ENCODE data around the gene PRKCB. TPM values are rescaled to one million over a fixed set of nuclear protein-coding genes. Genes with fewer than 3 reads are reported as not detected.

Gene PRKCB
- total RNA-seq, 1 donor from 2014 or later: 1.0 TPM

GRCh38 chr16:24188021-24188542 lies 352.3 kb downstream of the PRKCB start:
- Histone ChIP-seq H3K27ac (ENCODE audit: low read depth, low read length) (no peak overlapping the region), H3K9ac (ENCODE audit: low read depth in 1 of 3, low read length in 3 of 3) (no peak overlapping the region), H3K27me3 (ENCODE audit: control insufficient read depth in 3 of 3, insufficient read depth in 3 of 3, low read length in 3 of 3) (no peaks in the 10 kb centered on the region), H3K9me3 (ENCODE audit: control insufficient read depth in 3 of 3, low read length in 3 of 3) (no peaks in the 10 kb centered on the region), H3K4me1 (ENCODE audit: control insufficient read depth in 3 of 3, insufficient read depth in 3 of 3, low read length in 3 of 3) (no peaks in the 10 kb centered on the region), H3K36me3 (ENCODE audit: control insufficient read depth in 3 of 3, insufficient read depth in 3 of 3, low read length in 3 of 3) (no peaks in the 10 kb centered on the region), H3K4me3 (ENCODE audit: low read length in 3 of 3) (no peak overlapping the region)

- Histone ChIP-seq H3K27me3 (ENCODE audit: control insufficient read depth in 3 of 3, insufficient read depth in 3 of 3, low read length in 3 of 3) (no peaks in the 10 kb centered on the region), H3K27ac (ENCODE audit: low read depth, low read length) (no peak overlapping the region), H3K9ac (ENCODE audit: low read depth in 1 of 3, low read length in 3 of 3) (no peak overlapping the region), H3K9me3 (ENCODE audit: control insufficient read depth in 3 of 3, low read length in 3 of 3) (no peaks in the 10 kb centered on the region), H3K36me3 (ENCODE audit: control insufficient read depth in 3 of 3, insufficient read depth in 3 of 3, low read length in 3 of 3) (no peaks in the 10 kb centered on the region), H3K4me3 (ENCODE audit: low read length in 3 of 3) (no peak overlapping the region), H3K4me1 (ENCODE audit: control insufficient read depth in 3 of 3, insufficient read depth in 3 of 3, low read length in 3 of 3) (no peaks in the 10 kb centered on the region)
Observed at GRCh38 chr16:24188751-24189318, 353.1 kb downstream of the PRKCB start.

- no peak overlapping the region for H3K27ac ChIP-seq (ENCODE audit: low read depth, low read length)
- no peak overlapping the region for H3K4me3 ChIP-seq (ENCODE audit: low read length in 3 of 3)
- no peaks in the 10 kb centered on the region for H3K9me3 ChIP-seq (ENCODE audit: control insufficient read depth in 3 of 3, low read length in 3 of 3)
- H3K36me3 ChIP-seq (ENCODE audit: control insufficient read depth in 3 of 3, insufficient read depth in 3 of 3, low read length in 3 of 3): no peaks in the 10 kb centered on the region
- no peaks in the 10 kb centered on the region for H3K4me1 ChIP-seq (ENCODE audit: control insufficient read depth in 3 of 3, insufficient read depth in 3 of 3, low read length in 3 of 3)
- H3K9ac ChIP-seq (ENCODE audit: low read depth in 1 of 3, low read length in 3 of 3): no peak overlapping the region
- no peaks in the 10 kb centered on the region for H3K27me3 ChIP-seq (ENCODE audit: control insufficient read depth in 3 of 3, insufficient read depth in 3 of 3, low read length in 3 of 3)
Observed at GRCh38 chr16:24189941-24190340, 354.2 kb downstream of the PRKCB start.

- Histone ChIP-seq H3K36me3 (ENCODE audit: control insufficient read depth in 3 of 3, insufficient read depth in 3 of 3, low read length in 3 of 3) (no peaks in the 10 kb centered on the region), H3K4me1 (ENCODE audit: control insufficient read depth in 3 of 3, insufficient read depth in 3 of 3, low read length in 3 of 3) (no peaks in the 10 kb centered on the region), H3K9ac (ENCODE audit: low read depth in 1 of 3, low read length in 3 of 3) (no peak overlapping the region), H3K27ac (ENCODE audit: low read depth, low read length) (no peak overlapping the region), H3K4me3 (ENCODE audit: low read length in 3 of 3) (no peak overlapping the region), H3K9me3 (ENCODE audit: control insufficient read depth in 3 of 3, low read length in 3 of 3) (no peaks in the 10 kb centered on the region), H3K27me3 (ENCODE audit: control insufficient read depth in 3 of 3, insufficient read depth in 3 of 3, low read length in 3 of 3) (no peaks in the 10 kb centered on the region)
Observed at GRCh38 chr16:24191876-24192402, 356.2 kb downstream of the PRKCB start.

GRCh38 chr16:24195221-24195620 lies 359.4 kb downstream of the PRKCB start:
- Histone ChIP-seq H3K27me3 (ENCODE audit: control insufficient read depth in 3 of 3, insufficient read depth in 3 of 3, low read length in 3 of 3) (no peaks in the 10 kb centered on the region), H3K4me1 (ENCODE audit: control insufficient read depth in 3 of 3, insufficient read depth in 3 of 3, low read length in 3 of 3) (no peaks in the 10 kb centered on the region), H3K27ac (ENCODE audit: low read depth, low read length) (no peak overlapping the region), H3K36me3 (ENCODE audit: control insufficient read depth in 3 of 3, insufficient read depth in 3 of 3, low read length in 3 of 3) (no peaks in the 10 kb centered on the region), H3K9me3 (ENCODE audit: control insufficient read depth in 3 of 3, low read length in 3 of 3) (no peaks in the 10 kb centered on the region), H3K9ac (ENCODE audit: low read depth in 1 of 3, low read length in 3 of 3) (no peak overlapping the region), H3K4me3 (ENCODE audit: low read length in 3 of 3) (no peak overlapping the region)

GRCh38 chr16:24198807-24199533 lies 363.2 kb downstream of the PRKCB start:
- no peaks in the 10 kb centered on the region for H3K27me3 ChIP-seq (ENCODE audit: control insufficient read depth in 3 of 3, insufficient read depth in 3 of 3, low read length in 3 of 3)
- no peak overlapping the region for H3K4me3 ChIP-seq (ENCODE audit: low read length in 3 of 3)
- H3K9me3 ChIP-seq (ENCODE audit: control insufficient read depth in 3 of 3, low read length in 3 of 3): no peaks in the 10 kb centered on the region
- H3K9ac ChIP-seq (ENCODE audit: low read depth in 1 of 3, low read length in 3 of 3): no peak overlapping the region
- H3K27ac ChIP-seq (ENCODE audit: low read depth, low read length): no peak overlapping the region
- H3K36me3 ChIP-seq (ENCODE audit: control insufficient read depth in 3 of 3, insufficient read depth in 3 of 3, low read length in 3 of 3): no peaks in the 10 kb centered on the region
- H3K4me1 ChIP-seq (ENCODE audit: control insufficient read depth in 3 of 3, insufficient read depth in 3 of 3, low read length in 3 of 3): no peaks in the 10 kb centered on the region

GRCh38 chr16:24203675-24204074 lies 367.9 kb downstream of the PRKCB start:
- H3K36me3 ChIP-seq (ENCODE audit: control insufficient read depth in 3 of 3, insufficient read depth in 3 of 3, low read length in 3 of 3): no peaks in the 10 kb centered on the region
- no peak overlapping the region for H3K4me3 ChIP-seq (ENCODE audit: low read length in 3 of 3)
- no peaks in the 10 kb centered on the region for H3K27me3 ChIP-seq (ENCODE audit: control insufficient read depth in 3 of 3, insufficient read depth in 3 of 3, low read length in 3 of 3)
- no peak overlapping the region for H3K9ac ChIP-seq (ENCODE audit: low read depth in 1 of 3, low read length in 3 of 3)
- no peak overlapping the region for H3K27ac ChIP-seq (ENCODE audit: low read depth, low read length)
- H3K4me1 ChIP-seq (ENCODE audit: control insufficient read depth in 3 of 3, insufficient read depth in 3 of 3, low read length in 3 of 3): no peaks in the 10 kb centered on the region
- H3K9me3 ChIP-seq (ENCODE audit: control insufficient read depth in 3 of 3, low read length in 3 of 3): no peaks in the 10 kb centered on the region

- Histone ChIP-seq H3K27me3 (ENCODE audit: control insufficient read depth in 3 of 3, insufficient read depth in 3 of 3, low read length in 3 of 3) (no peaks in the 10 kb centered on the region), H3K4me3 (ENCODE audit: low read length in 3 of 3) (no peak overlapping the region), H3K36me3 (ENCODE audit: control insufficient read depth in 3 of 3, insufficient read depth in 3 of 3, low read length in 3 of 3) (no peaks in the 10 kb centered on the region), H3K9me3 (ENCODE audit: control insufficient read depth in 3 of 3, low read length in 3 of 3) (no peaks in the 10 kb centered on the region), H3K27ac (ENCODE audit: low read depth, low read length) (no peak overlapping the region), H3K4me1 (ENCODE audit: control insufficient read depth in 3 of 3, insufficient read depth in 3 of 3, low read length in 3 of 3) (no peaks in the 10 kb centered on the region), H3K9ac (ENCODE audit: low read depth in 1 of 3, low read length in 3 of 3) (no peak overlapping the region)
Observed at GRCh38 chr16:24204150-24204665, 368.4 kb downstream of the PRKCB start.

GRCh38 chr16:24206926-24207325 lies 371.1 kb downstream of the PRKCB start:
- Histone ChIP-seq H3K27me3 (ENCODE audit: control insufficient read depth in 3 of 3, insufficient read depth in 3 of 3, low read length in 3 of 3) (peaks cover 0 to 2% (median 0%) of the 10 kb centered on the region in 3 donors), H3K36me3 (ENCODE audit: control insufficient read depth in 3 of 3, insufficient read depth in 3 of 3, low read length in 3 of 3) (no peaks in the 10 kb centered on the region), H3K9me3 (ENCODE audit: control insufficient read depth in 3 of 3, low read length in 3 of 3) (no peaks in the 10 kb centered on the region), H3K27ac (ENCODE audit: low read depth, low read length) (no peak overlapping the region), H3K4me3 (ENCODE audit: low read length in 3 of 3) (no peak overlapping the region), H3K4me1 (ENCODE audit: control insufficient read depth in 3 of 3, insufficient read depth in 3 of 3, low read length in 3 of 3) (no peaks in the 10 kb centered on the region), H3K9ac (ENCODE audit: low read depth in 1 of 3, low read length in 3 of 3) (no peak overlapping the region)

- Histone ChIP-seq H3K9ac (ENCODE audit: low read depth in 1 of 3, low read length in 3 of 3) (no peak overlapping the region), H3K27ac (ENCODE audit: low read depth, low read length) (no peak overlapping the region)
Observed at GRCh38 chr16:24208710-24209109, 372.9 kb downstream of the PRKCB start.

More at GRCh38 chr16:24208710-24209109, 372.9 kb downstream of the PRKCB start:
- H3K4me1 ChIP-seq (ENCODE audit: control insufficient read depth in 3 of 3, insufficient read depth in 3 of 3, low read length in 3 of 3): no peaks in the 10 kb centered on the region
- H3K27me3 ChIP-seq (ENCODE audit: control insufficient read depth in 3 of 3, insufficient read depth in 3 of 3, low read length in 3 of 3): peaks cover 0 to 2% (median 0%) of the 10 kb centered on the region in 3 donors
- H3K9me3 ChIP-seq (ENCODE audit: control insufficient read depth in 3 of 3, low read length in 3 of 3): no peaks in the 10 kb centered on the region
- no peak overlapping the region for H3K4me3 ChIP-seq (ENCODE audit: low read length in 3 of 3)
- no peaks in the 10 kb centered on the region for H3K36me3 ChIP-seq (ENCODE audit: control insufficient read depth in 3 of 3, insufficient read depth in 3 of 3, low read length in 3 of 3)
